GM12891 (cell line): ENCODE results near the gene NDUFS2.

Experiments
- DNase-seq: peaks from one replicate; pipeline ENCODE4 v3.0.0; 2011; ENCODE audit warnings: low spot score; ENCODE audit not compliant: insufficient read length
- FAIRE-seq: peaks from 2 replicates; lab custom pipeline; 2011; peaks lifted over from hg19 to GRCh38; lab: Jason Lieb, UNC
- PAX5 ChIP-seq: IDR thresholded peaks from 2 replicates; pipeline ENCODE4 v1.6.1; 2011; ENCODE audit warnings: low read length, moderate library complexity, mild to moderate bottlenecking; ENCODE audit not compliant: insufficient read depth, severe bottlenecking
- POLR2A ChIP-seq: IDR thresholded peaks from 2 replicates; pipeline ENCODE4 v1.6.1; 2011; ENCODE audit warnings: low read depth, low read length, control low read depth
- POLR2AphosphoS5 ChIP-seq: IDR thresholded peaks from 2 replicates; pipeline ENCODE4 v1.6.1; 2011; ENCODE audit warnings: low read depth, low read length, control low read depth
- POU2F2 ChIP-seq: IDR thresholded peaks from 2 replicates; pipeline ENCODE4 v1.6.1; 2011; ENCODE audit warnings: low read depth, mild to moderate bottlenecking, control low read depth, low read length, moderate library complexity
- SPI1 ChIP-seq: IDR thresholded peaks from 2 replicates; pipeline ENCODE4 v1.6.1; 2011; ENCODE audit warnings: low read depth, low read length, control low read depth
- TAF1 ChIP-seq: IDR thresholded peaks from 2 replicates; pipeline ENCODE4 v1.6.1; 2011; ENCODE audit warnings: low read depth, low read length, control low read depth

The NDUFS2 gene

DNA sequence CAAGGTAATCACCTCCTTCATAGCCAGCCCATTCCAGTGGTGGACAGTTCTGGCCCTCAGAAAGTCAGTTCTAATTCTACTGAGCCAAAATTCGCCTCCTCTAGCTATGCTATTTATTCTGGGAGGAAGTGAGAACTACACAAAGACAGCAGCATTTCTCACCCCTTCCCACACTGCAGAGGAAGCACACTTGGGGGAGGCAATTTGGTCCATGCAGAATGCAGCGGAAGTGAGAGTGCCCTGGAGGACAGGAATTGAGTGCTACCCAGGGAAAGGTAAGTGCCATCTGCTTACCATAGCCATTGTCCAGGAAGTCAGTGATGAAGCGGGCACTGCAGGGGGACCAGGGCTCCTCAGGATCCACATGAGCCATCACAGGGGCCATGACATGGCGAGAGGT lies 7.0 kb upstream of the NDUFS2 start:
- peak; percentile 98 for FAIRE-seq
- DNase-seq = no peak
- TF ChIP-seq SPI1 (peak; percentile 95), POU2F2 (no peak)

DNA sequence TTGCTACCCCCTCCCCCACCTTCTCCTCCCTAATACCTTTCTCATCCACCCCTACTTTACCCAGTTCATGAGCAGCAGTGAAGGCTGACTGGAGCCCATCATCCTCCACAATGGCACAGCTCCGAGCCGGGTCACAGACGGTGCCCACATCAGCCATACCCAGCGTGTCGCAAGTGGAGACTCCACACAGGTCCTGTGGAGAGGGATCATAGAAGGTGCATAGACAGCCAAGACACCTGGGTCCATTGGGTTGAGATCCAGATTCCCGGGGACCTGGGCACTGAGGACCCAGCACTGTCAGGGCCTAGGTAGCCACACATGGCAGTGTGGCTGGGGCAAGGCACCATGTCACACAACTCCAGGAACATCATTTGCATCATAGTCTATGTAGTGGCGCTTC lies 6.1 kb upstream of the NDUFS2 start:
- no peak for TF ChIP-seq PAX5
- no peak for TF ChIP-seq POU2F2
- no peak for TF ChIP-seq TAF1
- no peak for TF ChIP-seq POLR2AphosphoS5
- no peak for TF ChIP-seq POLR2A
- no peak for TF ChIP-seq SPI1
- no peak for FAIRE-seq
- no peak for DNase-seq

DNA sequence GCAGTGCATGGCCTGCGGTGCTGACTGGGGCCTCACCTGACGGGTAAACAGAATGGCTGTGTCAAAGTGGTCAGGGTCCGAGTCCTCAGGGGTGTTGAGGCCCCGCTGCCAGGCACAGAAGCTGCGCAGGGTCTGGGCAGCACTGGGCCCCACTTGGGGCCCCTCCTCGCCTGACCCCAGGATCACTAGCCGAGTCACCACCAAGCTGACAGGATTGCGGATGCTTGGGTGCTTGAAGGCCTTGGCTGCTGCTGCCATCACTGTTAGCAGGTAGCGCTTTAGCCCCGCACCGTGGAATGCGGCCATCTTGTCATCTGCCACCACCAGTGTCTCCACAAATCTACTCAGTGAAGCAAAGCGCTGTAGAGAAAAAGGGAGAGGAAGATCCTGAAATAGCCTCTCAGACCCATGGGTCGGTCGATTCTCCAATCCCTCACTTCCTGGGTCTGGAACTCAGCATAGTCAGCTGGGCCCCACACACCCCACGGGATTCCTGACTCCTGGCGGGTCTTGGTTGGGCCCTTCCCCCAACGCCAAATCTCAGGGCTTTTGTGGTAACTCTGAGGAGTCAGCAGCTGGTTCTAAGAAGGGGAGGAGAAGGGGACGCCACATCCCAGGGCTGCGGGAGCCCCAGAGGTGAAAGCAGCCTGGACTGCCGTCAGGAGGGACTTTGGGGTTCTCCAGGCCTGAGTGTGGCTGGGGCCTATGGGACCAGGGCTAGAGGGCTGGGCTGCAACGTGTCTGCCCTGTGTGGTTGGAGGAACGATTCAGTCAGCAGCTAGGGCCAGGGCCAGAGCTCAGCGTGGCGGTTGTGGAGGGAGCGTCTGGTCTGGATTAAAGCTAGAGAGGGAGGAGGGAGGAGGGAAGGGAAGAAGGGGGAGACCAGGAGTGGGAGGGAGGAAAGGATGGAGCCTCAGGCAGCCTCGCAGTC lies 5.4 kb upstream of the NDUFS2 start:
- FAIRE-seq (no peak), DNase-seq (no peak)
- TF ChIP-seq POLR2AphosphoS5 = no peak
- TF ChIP-seq TAF1 = no peak
- TF ChIP-seq PAX5 = no peak
- TF ChIP-seq SPI1 = no peak
- TF ChIP-seq POU2F2 = no peak
- TF ChIP-seq POLR2A = no peak

DNA sequence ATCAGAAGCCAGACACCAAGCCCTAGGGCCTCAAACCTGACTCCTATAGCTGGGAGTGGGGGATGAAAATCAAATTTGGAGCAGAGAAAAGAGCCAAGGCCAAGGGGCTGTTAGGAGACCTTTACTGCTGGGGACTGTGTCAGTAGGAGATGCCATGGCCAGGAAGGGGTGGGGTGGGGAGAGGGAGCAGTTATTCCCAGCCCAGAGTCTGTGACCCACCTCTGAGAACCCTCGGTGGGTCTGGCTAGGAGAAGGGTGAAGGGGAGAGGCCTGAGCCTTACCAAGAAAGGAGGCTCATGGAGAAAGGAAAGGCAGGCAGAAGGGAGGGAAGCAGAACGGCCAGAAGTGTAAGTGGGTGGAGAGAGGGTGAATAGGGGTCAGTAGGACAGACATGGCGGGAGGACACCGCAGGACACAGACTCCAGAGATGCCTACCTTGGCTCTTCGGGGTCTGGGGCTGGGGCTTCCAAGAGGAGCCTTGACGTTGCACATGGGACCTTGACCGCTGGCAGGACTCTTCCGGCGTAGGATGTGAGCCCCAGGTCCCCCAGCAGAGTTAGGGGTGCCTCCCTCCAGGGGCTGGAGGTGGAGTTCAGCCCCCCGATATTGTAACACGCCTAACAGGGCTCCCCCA lies 4.5 kb upstream of the NDUFS2 start:
- FAIRE-seq = no peak
- TF ChIP-seq POLR2A (no peak), SPI1 (no peak), PAX5 (no peak), POU2F2 (no peak), TAF1 (no peak), POLR2AphosphoS5 (no peak)
- DNase-seq = no peak

DNA sequence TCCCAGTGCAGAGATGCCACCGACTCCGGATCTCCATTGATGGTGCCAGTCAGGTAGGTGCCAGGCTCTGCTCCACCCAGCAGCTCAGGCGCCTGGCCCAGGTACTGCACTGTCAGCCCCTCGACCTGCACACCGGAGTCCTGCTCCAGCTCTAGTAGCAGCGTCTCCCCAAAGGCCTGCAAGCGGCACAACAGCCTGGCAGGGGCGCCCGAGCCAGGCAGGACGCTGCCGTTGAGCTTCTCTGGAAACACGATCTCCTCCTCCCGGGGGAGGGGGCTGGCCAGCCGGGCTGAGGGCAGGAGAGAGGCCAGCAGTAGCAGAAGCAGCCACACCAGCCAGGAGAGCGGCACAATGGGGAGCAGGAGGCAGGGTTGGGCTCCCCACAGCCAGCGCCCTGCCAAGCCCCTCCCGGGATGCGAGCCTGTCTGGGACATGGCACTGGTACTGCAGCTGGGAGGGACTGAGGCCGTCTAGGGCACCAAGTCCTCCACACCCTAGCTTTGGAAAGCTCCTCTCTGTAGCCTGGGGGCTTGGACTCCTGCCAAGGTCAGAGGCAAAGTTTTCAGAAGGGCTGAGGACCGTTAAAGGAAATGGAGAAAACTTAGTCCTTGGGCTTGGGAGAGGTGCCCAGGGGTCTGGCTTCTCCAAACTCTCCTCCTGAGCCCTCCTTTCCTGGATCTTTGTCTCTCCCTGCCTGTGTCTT lies 3.8 kb upstream of the NDUFS2 start:
- TF ChIP-seq POU2F2 = no peak
- no peak for TF ChIP-seq PAX5
- TF ChIP-seq POLR2A = no peak
- TF ChIP-seq TAF1 = no peak
- TF ChIP-seq SPI1 = no peak
- no peak for TF ChIP-seq POLR2AphosphoS5
- no peak for FAIRE-seq
- DNase-seq = no peak

DNA sequence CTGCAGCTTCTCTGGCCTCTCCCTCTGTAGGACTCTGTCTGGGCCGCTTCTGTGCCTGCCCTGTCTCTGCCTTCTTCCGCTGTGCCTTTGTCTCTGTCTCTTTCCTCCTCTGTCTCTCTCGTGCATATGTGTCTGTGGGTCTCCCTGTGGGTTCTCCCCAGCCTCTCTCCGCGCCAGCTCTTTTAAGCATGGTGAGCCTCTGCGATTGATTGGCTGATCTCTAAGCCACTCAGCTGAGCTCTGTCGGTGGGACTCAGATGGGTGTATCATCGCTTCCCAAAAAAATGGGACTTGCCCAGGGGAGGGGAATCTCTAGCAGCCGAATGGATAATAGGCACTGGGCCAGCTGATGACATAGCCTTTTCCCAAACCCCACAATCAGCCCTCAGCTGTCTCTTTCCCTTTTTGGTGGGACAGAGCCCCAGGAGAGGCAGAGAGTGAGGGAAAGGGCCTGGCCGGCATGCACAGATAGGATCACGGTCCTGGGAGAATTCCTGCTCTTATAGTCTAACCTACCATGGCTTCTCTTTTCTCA lies 3.2 kb upstream of the NDUFS2 start, which contains the start of gene ADAMTS4:
ADAMTS4 (minus strand) TSS at position 158 of the 535 bp plus-strand sequence. CDS start 427 bp downstream, outside the sequence.
- DNase-seq (no peak), FAIRE-seq (no peak)
- TF ChIP-seq TAF1 (no peak), POLR2A (no peak), SPI1 (no peak), POLR2AphosphoS5 (no peak), POU2F2 (no peak), PAX5 (no peak)

DNA sequence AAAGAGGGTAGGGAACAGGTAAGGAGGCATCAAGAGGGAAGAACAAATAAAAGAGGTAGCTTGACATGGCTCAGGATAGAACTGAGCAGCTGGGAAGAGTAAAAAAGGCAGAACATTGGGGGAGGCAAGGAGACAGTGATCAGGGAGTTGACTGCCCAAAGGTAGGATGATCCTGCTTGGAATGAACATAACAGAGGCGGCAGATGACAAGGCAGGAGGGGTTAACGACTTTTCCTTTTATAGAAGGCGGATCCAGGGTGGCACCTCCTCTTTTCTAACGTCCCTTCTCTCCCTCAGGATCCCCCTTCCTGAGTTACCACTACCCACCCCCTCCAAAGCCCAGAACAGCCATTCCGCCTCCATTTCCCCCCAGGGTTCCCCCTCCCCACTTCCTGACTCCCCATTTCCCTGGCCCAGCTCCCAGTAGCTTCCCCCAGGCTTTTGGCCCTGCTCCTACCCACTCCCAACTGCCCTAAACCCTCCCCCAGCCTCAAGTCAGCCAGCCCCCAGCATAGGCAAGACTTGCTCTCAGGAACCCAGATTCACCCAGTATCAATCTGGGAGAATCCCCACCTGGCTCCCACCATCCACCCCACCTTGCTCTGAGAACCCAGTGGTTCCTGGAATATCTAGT lies 2.5 kb upstream of the NDUFS2 start:
- FAIRE-seq (no peak), DNase-seq (no peak)
- TF ChIP-seq PAX5 (no peak), POLR2AphosphoS5 (no peak), SPI1 (no peak)

DNA sequence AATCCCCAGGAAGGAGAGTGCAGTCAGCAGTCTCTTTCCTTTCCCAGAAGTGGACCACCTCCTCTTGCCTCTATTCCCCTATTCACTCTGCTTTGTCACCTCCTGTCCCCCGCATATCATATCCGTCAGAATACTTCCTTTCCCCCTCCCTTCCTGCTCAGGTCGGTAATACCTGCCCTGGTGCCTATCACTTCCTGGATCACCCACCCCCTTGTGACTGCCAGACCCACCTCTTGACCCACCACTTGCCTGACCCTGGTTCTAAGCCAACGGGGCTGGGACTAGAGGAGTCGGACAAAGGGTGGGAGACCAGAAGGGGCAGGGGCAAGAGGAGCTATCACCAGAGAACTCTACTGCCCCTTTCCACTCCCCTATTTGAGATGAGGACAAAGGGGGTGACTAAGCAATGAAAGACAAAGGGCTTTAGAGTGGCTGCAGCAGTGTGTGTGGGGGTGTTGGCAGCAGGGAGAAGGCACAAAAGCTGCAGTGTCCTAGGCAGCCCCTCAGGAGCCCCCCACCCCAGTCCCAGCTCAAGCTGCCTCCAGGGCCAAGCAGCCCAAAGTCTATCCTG lies 1.7 kb upstream of the NDUFS2 start:
- no peak for FAIRE-seq
- TF ChIP-seq POU2F2 = no peak
- TF ChIP-seq POLR2A = no peak
- no peak for TF ChIP-seq SPI1
- TF ChIP-seq PAX5 = no peak
- no peak for TF ChIP-seq POLR2AphosphoS5
- no peak for TF ChIP-seq TAF1
- DNase-seq = no peak
